GM19395 (cell line): ENCODE results near the gene ABHD17A.

Experiments
- ATAC-seq: cut with Tn5 transposase; IDR thresholded peaks from one replicate; pipeline ENCODE4 v1.9.1; 2021; ENCODE audit warnings: mild to moderate bottlenecking, moderate library complexity; ENCODE audit not compliant: unreplicated experiment

The ABHD17A gene

GRCh38 chr19:1841209-1841924 is 43.9 kb downstream of the ABHD17A start:
- ATAC-seq = no peak

- no peak for ATAC-seq
Measured at GRCh38 chr19:1840541-1841115, 44.7 kb downstream of the ABHD17A start.

GRCh38 chr19:1839658-1840540 is 45.4 kb downstream of the ABHD17A start:
- ATAC-seq = no peak

GRCh38 chr19:1837625-1838105 is 47.6 kb downstream of the ABHD17A start:
- no peak for ATAC-seq

- ATAC-seq = no peak
Measured at GRCh38 chr19:1837222-1837565, 48.1 kb downstream of the ABHD17A start.

- no peak for ATAC-seq
Measured at GRCh38 chr19:1836458-1837221, 48.7 kb downstream of the ABHD17A start.

GRCh38 chr19:1833540-1833939 is 51.8 kb downstream of the ABHD17A start:
- ATAC-seq = no peak

GRCh38 chr19:1832046-1832663 is 53.1 kb downstream of the ABHD17A start:
- ATAC-seq = no peak

- ATAC-seq = no peak
Measured at GRCh38 chr19:1830978-1831377, 54.3 kb downstream of the ABHD17A start.

GRCh38 chr19:1830568-1830967 is 54.7 kb downstream of the ABHD17A start:
- no peak for ATAC-seq

GRCh38 chr19:1829958-1830357 is 55.3 kb downstream of the ABHD17A start:
- no peak for ATAC-seq

- no peak for ATAC-seq
Measured at GRCh38 chr19:1828279-1829238, 56.7 kb downstream of the ABHD17A start.

GRCh38 chr19:1827566-1828278 is 57.6 kb downstream of the ABHD17A start:
- no peak for ATAC-seq
